NCI-H146 treated with DMSO at 0.1 percent for 48 hours (cell line): ENCODE measurements around the gene ZNF581.

ENCODE experiments used
- DNase-seq: peaks from one replicate; lab custom pipeline; 2025; ENCODE audit not compliant: unreplicated experiment; lab: John Stamatoyannopoulos, UW

ZNF581 gene

DNA sequence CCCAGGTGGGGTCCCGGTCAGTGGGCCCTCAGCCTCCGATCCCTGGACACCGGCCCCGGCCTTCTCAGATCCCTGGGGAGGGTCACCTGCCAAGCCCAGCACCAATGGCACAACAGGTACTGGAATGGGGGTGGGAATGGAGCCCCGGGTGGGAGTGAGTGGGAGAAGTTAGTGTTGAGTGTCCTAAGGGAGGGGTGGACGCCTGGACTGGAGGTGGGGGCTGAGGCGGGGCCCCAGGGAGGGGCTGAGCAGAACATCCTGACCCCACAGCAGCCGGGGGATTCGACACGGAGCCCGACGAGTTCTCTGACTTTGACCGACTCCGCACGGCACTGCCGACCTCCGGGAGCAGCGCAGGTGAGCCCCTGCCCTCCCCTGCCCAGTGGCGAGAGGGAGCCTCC is 49.2 kb downstream of the ZNF581 start:
- no peak for DNase-seq

DNA sequence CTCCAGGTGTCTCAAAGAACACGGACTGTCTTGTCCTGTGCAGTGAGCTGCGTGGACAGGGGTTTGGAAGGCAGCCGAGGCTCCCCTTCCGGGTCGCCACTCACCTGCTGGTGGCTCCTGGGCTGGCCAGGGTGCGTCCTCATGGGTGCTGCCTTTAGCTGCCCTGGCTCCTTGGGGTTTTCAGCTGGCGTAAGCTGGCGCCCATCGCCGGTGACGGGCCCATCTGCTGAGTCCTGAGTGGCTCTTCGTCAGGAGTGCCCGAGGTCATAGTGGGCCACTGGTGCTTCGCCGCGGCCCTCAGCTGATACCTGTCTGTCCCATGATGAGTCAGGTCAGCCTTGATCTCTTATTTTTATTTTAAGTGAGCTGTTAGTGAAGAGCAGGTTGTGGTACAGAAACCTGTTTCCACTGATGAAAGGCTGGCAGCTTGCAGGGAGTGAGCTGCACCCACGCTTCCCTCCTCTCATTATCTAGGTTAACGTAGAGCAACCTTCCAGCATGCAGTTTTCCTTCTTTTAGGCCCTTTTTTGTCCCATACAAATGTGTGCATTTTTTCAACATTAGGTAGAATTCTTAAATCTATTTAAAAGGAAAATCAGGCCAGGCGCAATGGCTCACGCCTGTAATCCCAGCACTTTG is 50.0 kb downstream of the ZNF581 start:
- DNase-seq = no peak

DNA sequence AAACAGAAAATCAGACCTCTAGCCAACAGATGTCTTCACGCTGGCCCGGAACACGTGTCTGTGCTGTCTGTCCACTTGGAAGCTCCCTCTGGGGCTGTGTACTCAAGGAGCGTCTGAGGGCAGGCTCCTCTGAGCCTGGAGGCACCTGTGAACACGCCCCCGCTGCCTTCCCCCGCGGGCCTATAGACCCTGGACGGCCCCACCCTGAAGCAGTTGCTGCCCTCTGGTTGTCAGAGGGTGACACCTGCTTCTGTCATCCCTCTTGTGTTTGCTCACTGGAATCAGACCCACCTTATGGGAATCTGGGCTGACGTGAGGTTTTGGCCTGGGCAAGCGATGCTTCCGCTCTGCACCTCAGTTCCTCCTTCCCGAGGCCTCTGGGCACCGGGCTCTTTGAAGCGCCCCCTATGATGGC is 50.8 kb downstream of the ZNF581 start:
- no peak for DNase-seq

DNA sequence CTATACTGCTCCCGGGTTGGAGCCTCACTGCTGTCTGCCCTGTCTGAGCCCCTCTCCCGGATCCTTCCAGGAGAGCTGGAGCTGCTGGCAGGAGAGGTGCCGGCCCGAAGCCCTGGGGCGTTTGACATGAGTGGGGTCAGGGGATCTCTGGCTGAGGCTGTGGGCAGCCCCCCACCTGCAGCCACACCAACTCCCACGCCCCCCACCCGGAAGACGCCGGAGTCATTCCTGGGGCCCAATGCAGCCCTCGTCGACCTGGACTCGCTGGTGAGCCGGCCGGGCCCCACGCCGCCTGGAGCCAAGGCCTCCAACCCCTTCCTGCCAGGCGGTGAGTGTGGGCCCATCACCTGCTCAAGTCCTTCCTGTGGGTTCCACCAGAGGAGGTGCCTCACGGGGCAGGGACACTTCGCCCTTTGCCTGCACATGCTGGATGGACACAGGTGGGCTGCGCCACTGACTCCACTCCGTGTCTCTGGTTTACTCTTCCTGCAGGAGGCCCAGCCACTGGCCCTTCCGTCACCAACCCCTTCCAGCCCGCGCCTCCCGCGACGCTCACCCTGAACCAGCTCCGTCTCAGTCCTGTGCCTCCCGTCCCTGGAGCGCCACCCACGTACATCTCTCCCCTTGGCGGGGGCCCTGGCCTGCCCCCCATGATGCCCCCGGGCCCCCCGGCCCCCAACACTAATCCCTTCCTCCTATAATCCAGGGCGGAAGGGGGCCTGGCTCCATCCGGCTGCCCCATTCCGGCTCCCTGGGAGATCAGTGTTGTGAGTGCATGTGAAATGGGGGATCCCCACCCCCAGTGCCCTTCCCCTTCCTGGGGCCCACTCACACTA is 51.4 kb downstream of the ZNF581 start:
- no peak for DNase-seq
